ENCODE results near the gene GLUL.

Gene GLUL

DNA sequence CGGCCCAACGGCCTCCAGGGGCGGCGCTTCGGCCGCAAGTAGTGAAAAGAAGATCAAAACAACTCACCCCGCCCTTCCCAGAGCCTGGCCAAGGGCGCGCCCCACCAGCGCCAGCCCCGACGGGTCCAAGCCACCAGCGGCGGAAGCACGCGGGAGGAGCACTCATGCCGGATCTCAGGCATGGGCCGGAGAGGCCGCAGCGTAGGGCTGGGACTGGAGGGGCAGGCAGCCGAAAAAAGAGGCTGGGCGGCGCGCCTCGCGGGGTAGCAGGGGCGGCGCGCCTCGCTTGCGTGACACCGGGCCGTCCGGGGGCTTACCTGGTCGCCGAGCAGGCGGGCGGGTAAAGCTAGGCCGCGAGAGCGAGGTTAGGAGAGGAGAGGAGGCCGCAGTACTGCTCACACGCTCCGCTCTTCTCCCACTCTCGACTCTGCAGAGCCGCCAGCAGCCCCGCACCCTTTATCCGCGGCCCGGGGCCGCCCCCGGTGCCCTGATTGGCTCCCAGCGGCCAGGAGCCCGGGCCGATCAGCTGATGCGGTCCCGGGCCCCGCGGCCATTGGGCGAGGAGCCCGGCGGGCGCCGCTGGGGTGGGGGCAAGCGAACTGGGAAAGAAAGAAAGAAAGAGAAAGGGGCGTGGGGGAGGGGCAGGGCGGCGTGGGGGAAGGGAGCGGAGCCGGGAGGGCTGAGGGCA, at the start of gene GLUL:
GLUL (minus strand) TSS at position 429 of the 688 bp plus-strand sequence. CDS start 3,053 bp downstream, outside the sequence.
- peak; percentile 86 for DNase-seq

DNA sequence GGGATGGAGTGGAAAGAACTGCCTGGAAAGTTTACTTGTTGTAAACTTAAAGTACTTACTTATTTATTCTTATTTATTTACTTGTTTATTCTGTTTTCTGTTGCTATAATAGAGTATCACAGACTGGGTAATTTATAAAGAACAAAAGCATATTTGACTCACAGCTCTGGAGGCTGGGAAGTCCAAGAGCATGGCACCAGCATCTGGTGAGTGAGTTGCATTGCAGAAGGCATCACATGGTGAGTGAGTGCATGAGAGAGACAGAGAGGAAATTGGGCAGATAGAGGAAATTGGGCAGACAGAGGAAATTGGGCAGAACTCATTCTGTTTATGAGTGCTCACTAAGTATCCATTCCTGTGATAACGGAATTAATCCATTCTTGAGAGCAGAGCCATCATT, 46.7 kb upstream of the GLUL start:
- DNase-seq, result no peak

DNA sequence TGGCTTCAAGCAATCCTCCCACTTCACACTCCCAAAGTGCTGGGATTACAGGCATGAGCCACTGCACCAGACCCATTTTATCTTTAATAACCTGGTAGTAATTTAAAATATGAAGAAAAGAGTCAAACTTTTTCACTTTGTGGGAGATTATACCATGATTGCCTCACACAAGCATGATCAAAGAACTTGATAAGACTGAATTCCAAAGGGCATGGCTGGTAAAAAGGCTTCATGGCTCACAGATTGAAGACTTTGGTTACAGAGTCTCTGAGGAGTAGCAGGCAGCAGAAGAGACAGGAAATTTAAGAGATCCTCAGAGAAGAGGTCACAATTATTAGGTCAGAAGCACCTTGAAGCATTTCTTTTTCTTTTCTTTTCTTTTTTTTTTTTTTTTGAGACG, 42.0 kb upstream of the GLUL start:
- DNase-seq, result no peak

DNA sequence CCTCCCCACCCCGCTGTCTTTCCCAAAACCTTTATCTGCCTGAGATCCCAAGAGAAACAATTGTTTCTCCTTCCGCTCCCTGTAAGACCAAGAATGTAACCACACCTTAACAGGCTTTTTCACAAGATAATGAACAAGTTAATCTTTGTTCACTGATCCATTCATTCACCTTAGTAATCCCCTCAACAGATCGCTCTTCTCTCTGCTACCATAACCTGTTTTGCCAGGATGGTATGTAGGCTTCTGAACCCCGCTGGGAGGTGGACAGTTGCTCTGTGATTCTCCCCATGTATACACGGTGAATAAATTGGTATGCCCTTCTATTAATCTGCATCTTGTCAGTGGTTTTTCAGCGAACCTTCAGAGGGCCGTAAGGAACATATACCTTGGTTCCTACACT, 39.7 kb upstream of the GLUL start:
- no peak for DNase-seq

DNA sequence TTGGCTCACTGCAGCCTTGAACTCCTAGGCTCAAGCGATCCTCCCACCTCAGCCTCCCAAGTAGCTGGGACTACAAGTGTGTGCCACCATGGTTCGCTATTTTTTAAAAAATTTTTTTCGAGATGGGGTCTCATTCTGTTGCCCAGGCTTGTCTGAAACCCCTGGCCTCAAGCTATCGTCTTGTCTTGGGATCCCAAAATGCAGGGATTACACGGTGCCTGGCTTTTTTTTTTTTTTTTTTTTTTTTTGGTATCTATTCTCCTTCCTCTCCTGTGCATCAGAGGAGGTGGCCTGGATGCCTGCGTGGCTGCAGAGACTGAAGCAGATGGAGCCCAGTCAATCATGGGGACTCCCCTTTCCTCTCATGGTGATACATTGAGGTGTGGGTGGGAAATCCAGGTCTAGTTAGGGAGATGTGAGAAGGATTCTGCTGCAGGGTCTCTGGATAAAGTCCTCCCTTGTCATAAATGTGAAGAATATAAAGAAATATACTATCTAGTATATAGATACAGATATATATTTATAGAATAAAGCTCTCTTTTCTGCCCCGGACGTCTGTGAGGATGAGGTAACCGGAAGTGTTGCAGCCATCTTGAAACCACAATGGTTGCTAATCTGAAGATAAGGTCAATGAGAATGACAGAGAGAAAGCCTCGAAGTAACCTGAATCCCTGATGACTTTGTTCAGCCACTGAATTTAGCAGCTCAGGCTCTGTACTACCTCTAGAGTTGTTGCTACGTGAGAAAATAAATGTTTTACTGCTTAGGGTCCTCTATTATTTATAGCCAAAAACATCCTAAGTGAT, 38.9 kb upstream of the GLUL start:
- DNase-seq, result no peak

DNA sequence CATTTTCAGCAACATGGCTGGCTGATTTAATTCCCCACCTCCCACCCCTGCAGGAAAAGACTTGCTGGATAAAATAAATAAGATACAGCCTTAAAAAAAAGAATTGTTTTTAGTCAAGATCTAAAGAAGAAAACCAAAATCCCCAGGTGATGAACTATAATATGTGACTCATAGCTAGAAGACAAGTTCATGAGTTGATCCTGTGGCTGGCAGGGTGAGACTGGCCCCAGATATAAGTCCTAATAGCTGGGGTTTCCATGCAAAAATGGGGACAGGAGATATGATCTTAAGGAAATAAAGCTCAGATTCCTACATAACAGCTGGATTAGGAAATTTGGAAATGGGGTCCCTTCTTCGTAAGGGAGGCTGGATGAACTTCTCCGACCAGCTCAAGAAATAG, 36.5 kb upstream of the GLUL start:
- no peak for DNase-seq

DNA sequence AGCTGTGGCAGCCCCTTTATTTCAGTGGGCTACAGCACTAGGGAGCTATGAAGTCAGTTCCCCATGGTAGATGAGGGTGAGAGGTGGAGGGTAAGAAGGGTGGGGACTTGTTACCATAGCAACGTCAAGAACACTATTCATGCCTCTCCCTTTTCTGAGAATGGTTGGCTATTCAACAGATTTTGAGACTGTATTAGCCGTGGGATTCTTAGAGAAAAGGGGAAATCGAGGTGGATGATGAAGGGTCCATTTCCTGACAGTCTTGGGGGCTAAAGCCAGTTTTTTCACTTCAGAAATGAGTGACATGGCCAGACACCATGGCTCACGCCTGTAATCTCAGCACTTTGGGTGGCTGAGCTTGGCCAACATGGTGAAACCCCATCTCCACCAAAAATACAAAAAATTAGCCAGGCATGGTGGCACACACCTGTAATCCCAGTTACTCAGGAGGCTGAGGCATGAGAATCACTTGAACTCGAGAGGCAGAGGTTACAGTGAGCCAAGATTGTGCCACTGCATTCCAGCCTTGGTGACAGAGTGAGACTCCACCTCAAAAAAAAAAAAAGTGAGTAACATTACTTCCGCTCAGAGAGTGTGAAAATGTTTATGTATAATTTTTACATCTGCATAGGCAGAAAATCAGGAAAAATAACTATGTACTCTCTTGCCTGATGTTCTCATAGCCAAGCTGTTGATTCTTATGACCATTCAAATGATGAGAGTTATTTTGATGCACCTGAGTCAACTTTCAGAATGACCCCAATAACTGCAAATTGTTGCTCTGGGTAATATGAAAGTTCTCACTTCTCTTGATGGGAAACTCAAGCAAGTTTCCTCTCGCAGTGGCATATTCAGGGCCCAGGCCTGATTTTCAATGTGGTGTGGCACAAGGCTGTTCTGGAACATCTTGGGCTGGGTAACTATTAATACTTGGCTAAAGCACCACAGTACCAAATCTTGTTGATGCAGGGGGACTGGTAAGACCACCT, 35.1 kb upstream of the GLUL start:
- no peak for DNase-seq

DNA sequence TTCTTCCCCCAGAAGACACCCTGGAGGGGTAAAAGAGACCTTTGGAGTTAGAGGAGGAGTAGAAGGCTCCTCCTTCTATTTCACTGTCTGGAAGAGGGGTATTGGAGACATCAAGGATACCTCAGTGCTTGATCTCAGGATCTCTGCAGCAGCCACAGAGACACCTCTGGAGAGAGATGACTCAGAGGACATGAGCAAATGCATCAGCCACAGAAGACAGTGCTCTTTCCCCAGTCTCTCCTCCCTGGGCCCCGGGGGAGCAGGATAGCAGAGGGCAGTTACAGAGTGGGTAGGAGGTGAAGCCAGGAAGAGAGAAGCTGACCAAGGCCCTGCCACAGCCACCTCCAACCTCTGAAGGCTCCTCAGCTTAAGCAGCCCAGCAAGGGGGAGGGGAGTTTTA, 24.2 kb upstream of the GLUL start:
- DNase-seq, result no peak

DNA sequence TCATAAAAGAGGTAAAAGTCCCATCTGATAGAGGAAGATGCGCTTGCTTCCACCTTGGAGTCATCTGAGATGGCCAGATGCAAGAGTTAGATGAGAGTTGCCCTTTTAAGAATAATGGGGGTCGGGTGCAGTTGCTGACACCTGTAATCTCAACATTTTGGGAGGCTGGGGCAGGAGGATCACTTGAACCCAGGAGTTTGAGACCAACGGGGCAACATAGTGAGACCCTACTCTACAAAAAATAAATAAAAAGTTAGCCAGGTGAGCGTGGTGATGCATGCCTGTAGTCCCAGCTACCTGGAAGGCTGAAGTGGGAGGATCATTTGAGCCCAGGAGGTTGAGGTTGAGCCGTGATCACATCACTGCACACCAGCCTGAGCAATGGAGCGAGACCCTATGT, 22.4 kb upstream of the GLUL start:
- no peak for DNase-seq

DNA sequence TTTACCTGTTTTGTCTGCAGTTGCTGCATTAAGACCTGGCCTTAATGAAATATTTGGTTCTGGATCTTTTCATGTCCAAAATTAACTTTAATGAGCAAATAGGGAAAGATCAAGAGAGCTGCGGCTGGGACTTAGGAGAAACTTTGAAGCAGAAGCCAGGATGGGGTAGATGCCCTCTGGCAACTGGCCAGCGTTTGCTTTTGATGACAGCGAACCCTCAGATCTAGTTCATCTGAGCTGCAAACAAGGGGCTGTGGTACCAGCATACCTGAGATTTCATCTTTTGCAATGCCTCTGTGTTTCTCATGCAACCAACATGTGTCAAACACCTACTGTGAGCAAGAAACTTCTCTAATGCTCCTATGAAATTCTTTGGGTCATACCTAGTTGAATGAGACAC, 21.9 kb upstream of the GLUL start:
- DNase-seq, result no peak

DNA sequence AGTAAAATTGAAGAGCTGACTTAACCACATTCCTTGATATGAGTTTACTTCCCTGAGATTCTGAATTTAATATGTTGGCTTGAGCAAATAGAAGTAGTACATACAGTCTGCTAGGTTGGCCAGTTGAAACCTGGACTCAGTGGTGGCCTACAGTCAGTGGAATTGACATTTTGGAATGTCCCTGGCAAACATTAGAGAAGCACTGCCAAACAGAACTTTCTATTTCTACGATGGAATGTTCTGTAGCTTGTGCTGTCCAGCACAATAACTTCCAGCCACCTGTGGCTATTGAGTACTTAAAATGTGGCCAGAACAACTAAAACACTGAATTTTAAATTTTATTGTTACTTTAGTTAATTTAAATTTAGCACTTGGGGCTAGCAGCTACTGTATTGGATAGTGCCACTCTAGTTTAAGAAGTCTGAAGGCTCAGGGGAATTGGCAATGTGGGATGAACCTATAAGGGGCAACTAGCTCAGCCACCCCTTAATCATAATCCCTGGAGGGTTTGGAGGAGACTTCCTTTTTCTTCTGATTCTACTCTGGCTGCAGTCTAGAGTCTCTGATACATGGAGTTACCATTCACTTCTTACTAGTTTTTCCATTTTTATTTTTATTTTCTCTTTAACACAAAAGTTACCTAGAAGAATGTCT, 19.2 kb upstream of the GLUL start:
- no peak for DNase-seq

DNA sequence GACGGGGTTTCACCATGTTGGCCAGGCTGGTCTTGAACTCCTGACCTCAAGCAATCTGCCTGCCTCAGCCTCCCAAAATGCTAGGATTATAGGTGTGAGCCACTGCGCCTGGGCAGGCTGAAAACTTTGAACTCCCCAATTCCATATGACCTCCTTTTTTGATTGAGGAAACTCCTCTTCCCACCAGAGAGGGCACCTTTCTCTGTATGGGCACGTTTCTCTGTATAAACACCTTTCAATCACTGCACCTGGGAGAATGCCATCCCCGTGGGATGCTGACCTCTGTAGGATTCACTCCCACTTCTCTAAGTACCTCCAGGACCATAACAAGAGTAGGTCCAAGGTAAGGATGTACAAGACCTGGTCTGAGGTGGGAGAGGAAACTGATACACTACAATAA, 18.5 kb upstream of the GLUL start:
- DNase-seq, result no peak

DNA sequence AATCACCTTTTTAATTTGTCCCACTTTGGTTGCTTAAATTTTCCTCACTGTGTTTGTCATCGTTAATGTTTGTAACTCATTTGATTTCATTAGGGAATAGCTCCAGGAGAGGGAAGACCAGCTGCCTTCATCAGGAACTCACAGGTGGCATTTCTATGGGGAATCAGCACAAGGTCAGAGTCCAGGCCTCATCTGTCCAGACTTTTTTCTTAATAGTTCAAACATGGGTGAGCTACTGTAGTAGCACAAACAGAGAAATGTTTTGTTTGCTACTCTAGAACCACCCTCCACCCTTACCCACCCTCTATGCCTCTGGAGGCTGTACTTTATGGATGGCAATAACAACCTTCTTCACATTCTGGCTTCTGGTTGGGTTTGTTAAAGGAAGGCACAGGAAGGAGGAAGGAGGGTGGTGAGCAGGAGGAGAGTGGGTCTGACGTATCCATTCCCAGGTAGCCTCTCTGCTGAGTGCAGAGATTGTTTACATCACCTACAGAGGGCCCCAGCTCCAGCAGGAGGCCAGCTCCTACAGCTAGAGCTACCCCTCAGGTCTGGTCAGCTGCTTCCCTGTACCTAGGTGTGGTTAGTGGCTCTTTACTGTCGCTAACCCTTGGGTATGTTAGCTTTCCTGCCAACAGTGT, 17.0 kb upstream of the GLUL start:
- DNase-seq, result no peak

DNA sequence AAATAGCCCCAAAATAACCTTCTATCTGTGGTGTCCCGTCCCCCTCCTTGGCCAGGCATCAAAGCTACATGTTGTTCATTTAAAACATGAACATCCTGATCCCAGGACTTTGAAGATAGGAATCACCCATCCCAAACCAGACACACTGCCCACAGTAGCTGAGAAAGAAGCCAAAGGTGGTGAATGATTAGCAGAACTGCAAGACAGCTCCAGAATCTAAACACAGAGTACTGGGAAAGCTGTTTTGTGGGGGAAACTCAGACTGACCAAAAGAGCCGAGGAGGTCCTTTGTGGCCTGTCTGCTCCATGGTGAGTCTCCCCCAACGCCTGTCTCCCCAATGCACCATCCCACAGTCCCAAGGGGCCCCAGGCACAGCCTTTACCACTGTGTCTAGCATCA, 16.1 kb upstream of the GLUL start:
- no peak for DNase-seq

DNA sequence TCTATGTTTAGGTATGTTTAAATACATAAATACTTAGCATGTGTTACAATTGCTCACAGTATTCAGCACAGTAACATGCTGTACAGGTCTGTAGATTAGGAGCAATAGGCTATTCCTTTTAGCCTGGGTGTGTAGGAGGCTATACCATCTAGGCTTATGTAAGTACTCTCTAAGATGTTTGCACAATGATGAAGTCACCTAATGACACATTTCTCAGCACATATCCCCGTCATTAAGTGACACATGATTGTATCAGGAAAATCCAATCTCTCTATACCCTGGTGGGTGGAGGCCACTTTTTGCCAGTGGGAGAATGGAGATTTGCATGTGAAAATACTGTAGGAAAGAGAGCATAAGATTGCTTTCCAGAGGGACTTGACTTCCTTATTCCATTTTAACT, 14.4 kb upstream of the GLUL start:
- DNase-seq, result no peak

DNA sequence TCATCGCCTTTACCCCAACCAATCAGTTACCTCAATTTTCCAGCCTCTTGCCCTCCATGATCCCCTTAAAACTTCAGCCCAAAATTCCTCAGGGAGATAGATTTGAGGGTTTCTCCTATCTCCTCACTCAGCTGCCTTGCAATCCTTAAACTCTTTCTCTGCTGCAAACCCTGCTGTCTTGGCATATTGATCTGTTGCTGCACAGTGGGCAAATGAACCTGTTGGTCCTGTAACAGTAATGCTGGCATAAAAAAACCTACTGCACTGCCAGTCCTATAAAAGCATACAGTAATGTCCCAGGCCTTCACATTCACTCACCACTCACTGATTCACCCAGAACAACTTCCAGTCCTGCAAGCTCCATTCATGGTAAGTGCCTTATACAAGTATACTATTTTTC, 14.0 kb upstream of the GLUL start:
- DNase-seq, result no peak

DNA sequence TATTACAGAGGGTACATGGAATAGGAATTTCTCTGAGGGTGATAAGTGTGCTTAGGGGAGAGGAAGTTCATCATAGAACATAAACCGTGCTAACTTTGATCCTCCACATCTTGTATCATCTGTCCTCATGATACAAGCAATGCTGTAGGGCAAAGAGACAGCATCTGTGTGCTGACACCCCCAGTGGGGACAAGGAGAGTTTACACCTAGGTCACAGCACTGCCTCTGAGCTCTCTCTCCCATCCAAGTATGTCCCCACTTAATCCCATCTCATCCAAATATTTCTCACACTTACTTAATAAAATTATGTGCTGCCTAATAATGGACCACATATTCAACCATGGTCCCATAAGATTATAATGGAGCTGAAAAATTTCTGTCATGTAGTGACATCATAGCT, 13.2 kb upstream of the GLUL start:
- DNase-seq, result no peak

DNA sequence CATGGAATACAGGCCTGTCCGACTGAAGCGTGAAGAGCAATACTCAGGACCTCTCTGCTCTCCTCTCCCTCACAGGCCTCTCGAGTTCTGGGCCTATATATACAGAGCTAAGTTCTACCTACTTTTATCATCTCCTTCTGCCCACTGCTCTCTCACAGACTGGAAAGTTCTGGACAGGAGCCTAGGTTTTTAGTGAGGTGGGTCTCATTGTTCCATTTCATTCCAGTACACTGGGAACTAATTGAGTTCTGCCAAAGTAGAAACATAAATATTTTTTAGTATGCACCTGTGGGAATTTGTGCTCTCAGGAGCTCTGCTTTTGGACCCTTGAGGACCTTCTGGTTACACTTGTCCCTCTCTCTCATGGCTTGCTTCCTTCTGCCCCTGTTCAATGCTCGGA, 9.0 kb upstream of the GLUL start, which contains the start of gene TEDDM1:
TEDDM1 (minus strand) TSS at position 101 of the 400 bp plus-strand sequence. CDS start 182 bp downstream, outside the sequence.
- DNase-seq, result no peak

DNA sequence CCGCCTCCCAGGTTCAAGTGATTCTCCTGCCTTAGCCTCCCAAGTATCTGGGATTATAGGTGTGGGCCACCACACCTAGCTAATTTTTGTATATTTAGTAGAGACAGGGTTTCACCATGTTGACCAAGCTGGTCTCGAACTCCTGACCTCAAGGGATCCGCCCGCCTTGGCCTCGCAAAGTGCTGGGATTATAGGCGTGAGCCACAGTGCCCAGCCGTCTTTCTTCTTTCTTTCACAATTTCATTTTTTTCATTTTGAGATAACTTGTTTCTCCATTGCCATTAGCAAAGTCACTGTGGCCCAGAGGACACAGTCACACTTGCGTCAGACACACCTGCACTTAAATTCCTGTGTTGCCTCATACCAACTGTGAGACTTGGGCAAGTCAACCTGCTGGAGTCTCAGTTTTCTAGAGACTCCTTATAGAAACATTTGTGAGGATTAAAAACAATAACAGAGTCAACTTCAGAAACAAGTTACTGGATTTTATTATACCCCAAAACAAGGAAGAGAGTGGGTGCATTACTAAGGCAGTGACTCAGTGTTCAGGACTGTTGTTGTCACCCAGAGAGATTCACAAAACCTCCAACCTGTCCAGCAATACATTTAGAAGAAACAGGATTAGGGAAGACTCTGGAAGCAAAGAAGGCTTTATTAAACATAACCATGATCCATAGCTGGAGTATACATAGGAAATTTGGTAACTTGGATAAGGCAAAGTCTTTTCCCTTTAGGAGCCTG, 6.2 kb upstream of the GLUL start:
- no peak for DNase-seq

DNA sequence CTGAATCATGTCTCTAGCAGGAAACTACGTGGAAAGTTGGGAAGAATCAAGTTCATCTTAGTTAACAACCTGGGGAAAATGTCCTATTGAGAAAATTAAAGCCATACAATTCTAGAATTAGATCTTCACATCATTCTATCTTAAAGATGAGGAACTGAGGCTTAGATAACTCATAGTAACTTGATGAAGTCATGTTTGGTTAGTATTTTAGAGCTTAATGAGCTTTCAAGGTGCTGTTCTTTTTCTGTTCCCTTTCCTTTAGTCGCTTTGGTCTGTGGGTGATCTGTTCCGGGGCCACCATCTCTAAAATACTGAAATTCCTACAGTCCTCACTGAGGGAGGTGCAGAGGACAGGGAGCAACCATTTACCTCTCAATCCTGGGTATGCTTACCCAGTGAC, 4.3 kb upstream of the GLUL start:
- no peak for DNase-seq

DNA sequence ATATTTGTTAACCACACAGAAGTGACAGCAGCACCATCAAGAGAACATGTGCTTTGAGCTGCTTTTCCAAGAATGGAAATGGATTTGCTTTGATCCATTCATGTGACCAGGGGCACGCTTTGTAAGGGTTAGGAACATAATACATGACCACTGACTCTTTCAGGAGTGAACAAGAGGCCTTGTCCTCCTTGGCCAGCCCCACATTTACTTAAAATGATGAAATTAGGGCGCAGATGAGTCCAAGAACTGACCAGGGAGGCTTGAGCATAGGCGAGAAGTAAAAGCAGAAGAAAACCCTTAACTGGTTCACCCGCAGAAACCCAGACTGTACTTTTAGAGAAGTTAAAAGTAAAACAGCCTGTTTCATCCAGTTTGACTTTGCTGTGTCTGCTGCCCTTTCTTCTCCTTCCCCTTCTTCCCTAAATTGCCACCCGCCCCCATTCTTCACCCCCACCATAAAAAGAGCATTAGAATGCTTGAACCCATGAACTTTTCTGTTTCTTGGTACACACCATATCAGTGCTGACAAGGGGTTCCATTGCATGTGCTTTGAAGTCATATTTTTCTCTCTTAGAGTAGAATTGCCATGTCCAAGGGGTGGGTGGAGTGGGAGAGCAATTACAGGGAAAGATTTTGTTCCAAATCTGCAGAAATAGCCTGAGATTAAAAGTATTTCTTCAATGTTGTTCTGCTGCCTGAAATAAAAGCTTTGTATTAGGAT, 2.6 kb upstream of the GLUL start:
- DNase-seq, result no peak
